HepG2 (cell line): ENCODE measurements around the gene DELE1. TPM values are rescaled to one million over a fixed set of nuclear protein-coding genes. Genes with fewer than 3 reads are reported as not detected.

Experiments
- ATAD3A ChIP-seq: sonication (generic); formaldehyde crosslinking; IDR thresholded peaks from 2 replicates; pipeline ENCODE4 v1.4.0; 2020; ENCODE audit warnings: missing genetic modification reagents
- HNRNPH1 ChIP-seq: fragments of 200-400 bp; formaldehyde crosslinking; optimal IDR thresholded peaks from 2 replicates; pipeline ENCODE3; 2017; ENCODE audit warnings: mild to moderate bottlenecking, low read depth, low read length
- HNRNPL ChIP-seq: fragments of 200-400 bp; formaldehyde crosslinking; IDR thresholded peaks from 2 replicates; pipeline ENCODE4 v1.6.1; 2017; ENCODE audit warnings: mild to moderate bottlenecking, low read depth, low read length
- JUNB ChIP-seq: sonication (generic); formaldehyde crosslinking; IDR thresholded peaks from 2 replicates; pipeline ENCODE4 v1.8.0; 2022; ENCODE audit warnings: missing genetic modification reagents, mild to moderate bottlenecking, borderline replicate concordance
- KLF12 ChIP-seq: sonication (generic); formaldehyde crosslinking; IDR thresholded peaks from 2 replicates; pipeline ENCODE4 v1.4.0; 2020; ENCODE audit warnings: missing genetic modification reagents, borderline replicate concordance
- KLF13 ChIP-seq: sonication (generic); formaldehyde crosslinking; IDR thresholded peaks from 2 replicates; pipeline ENCODE4 v1.4.0; 2020; ENCODE audit warnings: mild to moderate bottlenecking, missing genetic modification reagents
- MNT ChIP-seq: fragments of 450-650 bp; IDR thresholded peaks from 2 replicates; pipeline ENCODE4 v1.6.1; 2016
- NCOA5 ChIP-seq: sonication (generic); formaldehyde crosslinking; IDR thresholded peaks from 2 replicates; pipeline ENCODE4 v1.4.0; 2020; ENCODE audit warnings: missing genetic modification reagents
- NCOR1 ChIP-seq: fragments of 200-600 bp; sonication (generic); IDR thresholded peaks from 2 replicates; pipeline ENCODE4 v1.7.0; 2017; ENCODE audit warnings: antibody characterized with exemption, low read length, borderline replicate concordance
- NFE2 ChIP-seq: sonication (generic); formaldehyde crosslinking; IDR thresholded peaks from 2 replicates; pipeline ENCODE4 v1.4.0; 2020; ENCODE audit warnings: missing genetic modification reagents
- NFKB2 ChIP-seq: sonication (generic); formaldehyde crosslinking; IDR thresholded peaks from 2 replicates; pipeline ENCODE4 v1.4.0; 2020; ENCODE audit warnings: missing genetic modification reagents, borderline replicate concordance
- NFRKB ChIP-seq: fragments of 450-650 bp; IDR thresholded peaks from 2 replicates; pipeline ENCODE4 v1.6.1; 2017
- NFYC ChIP-seq: IDR thresholded peaks from 2 replicates; pipeline ENCODE4 v1.6.1; 2016; ENCODE audit warnings: missing genetic modification reagents, missing compliant biosample characterization
- NR2F2 ChIP-seq: IDR thresholded peaks from 2 replicates; pipeline ENCODE4 v1.6.1; 2012; ENCODE audit warnings: low read depth, inconsistent platforms, borderline replicate concordance
- SNRNP70 ChIP-seq: fragments of 200-400 bp; formaldehyde crosslinking; IDR thresholded peaks from 2 replicates; pipeline ENCODE4 v1.6.1; 2017; ENCODE audit warnings: mild to moderate bottlenecking, low read depth, low read length, moderate library complexity
- SP1 ChIP-seq, 2 experiments: fragments of 450-650 bp in 1 of 2; sonication (generic) in 1 of 2; formaldehyde crosslinking in 1 of 2; IDR thresholded peaks; 2 replicates each; pipeline versions ENCODE4 v1.4.0 to v1.6.1; 2016 to 2020; ENCODE audit warnings: missing genetic modification reagents in 1 of 2
- SP2 ChIP-seq: sonication (generic); formaldehyde crosslinking; IDR thresholded peaks from 2 replicates; pipeline ENCODE4 v1.5.1; 2020; ENCODE audit warnings: mild to moderate bottlenecking, missing genetic modification reagents
- TCF7L2 ChIP-seq: IDR thresholded peaks from 2 replicates; pipeline ENCODE4 v1.6.1; 2011; ENCODE audit warnings: mild to moderate bottlenecking, low read depth, low read length, moderate library complexity
- ZBTB14 ChIP-seq: sonication (generic); formaldehyde crosslinking; IDR thresholded peaks from 2 replicates; pipeline ENCODE4 v1.4.0; 2020; ENCODE audit warnings: missing genetic modification reagents
- ZBTB38 ChIP-seq: sonication (generic); formaldehyde crosslinking; IDR thresholded peaks from 2 replicates; pipeline ENCODE4 v1.5.1; 2020; ENCODE audit warnings: mild to moderate bottlenecking, missing genetic modification reagents
- ZNF607 ChIP-seq: sonication (generic); formaldehyde crosslinking; IDR thresholded peaks from 2 replicates; pipeline ENCODE4 v1.5.1; 2020; ENCODE audit warnings: missing genetic modification reagents, mild to moderate bottlenecking, borderline replicate concordance
- ZNF883 ChIP-seq: sonication (generic); formaldehyde crosslinking; IDR thresholded peaks from 2 replicates; pipeline ENCODE4 v1.5.1; 2020; ENCODE audit warnings: mild to moderate bottlenecking, missing genetic modification reagents; ENCODE audit errors: not compliant biosample characterization
- polyA plus RNA-seq, 8 experiments: library from polyadenylated mRNA; depleted of rRNA in 3 of 8; stranded (reverse) in 7 of 8; unstranded in 1 of 8; fragments of >200 nt; fragmentation: Illumina TruSeq in 4 of 8; extraction: Trizol in 4 of 8; gene quantifications; 2 replicates each; pipeline versions ENCODE4 v1.2.1 to v1.2.3, GENCODE V29; 2011 to 2016; ENCODE audit warnings: low read depth in 4 of 8, missing spikeins in 1 of 8, mixed read lengths in 1 of 8; ENCODE audit not compliant: insufficient read depth in 1 of 8
- total RNA-seq, 5 experiments: library from RNA; depleted of rRNA; stranded (reverse); fragments of >200 nt; fragmentation: Illumina TruSeq; extraction: Trizol; gene quantifications; 2 replicates each; pipeline ENCODE4 v1.2.3, GENCODE V29; 2016; ENCODE audit warnings: low read depth in 1 of 5
- TF ChIP-seq, protein P1 (sequence below): sonication (generic); formaldehyde crosslinking; IDR thresholded peaks from 2 replicates; pipeline ENCODE4 v1.4.0; 2020; ENCODE audit warnings: low read depth, missing genetic modification reagents
- TF ChIP-seq, protein P2 (sequence below): sonication (generic); formaldehyde crosslinking; IDR thresholded peaks from 2 replicates; pipeline ENCODE4 v1.5.0; 2020; ENCODE audit warnings: mild to moderate bottlenecking, low read depth, missing genetic modification reagents, borderline replicate concordance

Gene DELE1
- total and polyA plus RNA-seq, 2 of the 13 experiments (the other 11 are each of a cell fraction or from before 2014, with no cell fraction given): 57.5 to 90.3 TPM

DNA sequence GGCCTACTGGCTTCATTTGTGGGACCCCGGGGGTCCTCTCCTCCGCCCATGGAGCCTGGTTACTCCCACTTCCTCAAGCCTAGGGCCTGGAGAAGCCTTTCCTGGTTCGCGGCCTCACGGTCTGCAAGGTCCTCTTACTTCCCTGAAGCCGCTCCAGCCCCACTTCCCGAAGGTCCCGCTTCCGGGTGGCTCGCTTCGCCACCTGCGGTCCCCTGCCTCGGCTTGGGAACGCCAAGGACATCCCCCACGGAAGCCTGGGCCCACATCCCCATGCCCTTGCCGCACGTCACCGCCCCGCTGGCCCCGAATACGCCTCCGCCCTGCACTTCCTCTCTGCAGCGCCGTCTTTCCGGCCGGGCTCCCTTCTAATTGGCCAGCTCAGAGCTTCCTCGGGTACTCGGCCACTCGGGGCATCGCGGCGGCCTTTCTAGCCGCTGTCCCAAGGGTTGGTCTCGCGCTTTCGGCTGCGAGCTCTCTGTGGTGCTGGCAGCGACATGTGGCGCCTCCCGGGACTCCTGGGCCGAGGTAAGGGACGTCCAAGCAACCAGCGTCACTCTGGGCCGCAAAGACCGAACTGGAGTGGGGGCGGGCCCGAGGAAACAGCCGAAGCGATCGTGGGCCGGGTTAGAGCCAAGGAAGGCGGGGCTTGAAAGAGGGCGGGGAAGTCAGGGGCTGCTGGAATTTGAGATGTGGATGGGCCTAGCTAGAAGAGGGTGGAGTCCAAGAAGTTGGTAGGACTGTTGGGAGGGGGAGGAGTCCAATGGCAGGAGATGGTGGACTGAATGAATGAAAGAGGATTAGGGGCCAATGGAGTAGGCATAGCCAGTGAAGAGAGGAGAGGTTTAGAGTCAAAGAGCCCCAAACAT is at the start of gene DELE1 (continued):
- TF ChIP-seq, protein P1, sequence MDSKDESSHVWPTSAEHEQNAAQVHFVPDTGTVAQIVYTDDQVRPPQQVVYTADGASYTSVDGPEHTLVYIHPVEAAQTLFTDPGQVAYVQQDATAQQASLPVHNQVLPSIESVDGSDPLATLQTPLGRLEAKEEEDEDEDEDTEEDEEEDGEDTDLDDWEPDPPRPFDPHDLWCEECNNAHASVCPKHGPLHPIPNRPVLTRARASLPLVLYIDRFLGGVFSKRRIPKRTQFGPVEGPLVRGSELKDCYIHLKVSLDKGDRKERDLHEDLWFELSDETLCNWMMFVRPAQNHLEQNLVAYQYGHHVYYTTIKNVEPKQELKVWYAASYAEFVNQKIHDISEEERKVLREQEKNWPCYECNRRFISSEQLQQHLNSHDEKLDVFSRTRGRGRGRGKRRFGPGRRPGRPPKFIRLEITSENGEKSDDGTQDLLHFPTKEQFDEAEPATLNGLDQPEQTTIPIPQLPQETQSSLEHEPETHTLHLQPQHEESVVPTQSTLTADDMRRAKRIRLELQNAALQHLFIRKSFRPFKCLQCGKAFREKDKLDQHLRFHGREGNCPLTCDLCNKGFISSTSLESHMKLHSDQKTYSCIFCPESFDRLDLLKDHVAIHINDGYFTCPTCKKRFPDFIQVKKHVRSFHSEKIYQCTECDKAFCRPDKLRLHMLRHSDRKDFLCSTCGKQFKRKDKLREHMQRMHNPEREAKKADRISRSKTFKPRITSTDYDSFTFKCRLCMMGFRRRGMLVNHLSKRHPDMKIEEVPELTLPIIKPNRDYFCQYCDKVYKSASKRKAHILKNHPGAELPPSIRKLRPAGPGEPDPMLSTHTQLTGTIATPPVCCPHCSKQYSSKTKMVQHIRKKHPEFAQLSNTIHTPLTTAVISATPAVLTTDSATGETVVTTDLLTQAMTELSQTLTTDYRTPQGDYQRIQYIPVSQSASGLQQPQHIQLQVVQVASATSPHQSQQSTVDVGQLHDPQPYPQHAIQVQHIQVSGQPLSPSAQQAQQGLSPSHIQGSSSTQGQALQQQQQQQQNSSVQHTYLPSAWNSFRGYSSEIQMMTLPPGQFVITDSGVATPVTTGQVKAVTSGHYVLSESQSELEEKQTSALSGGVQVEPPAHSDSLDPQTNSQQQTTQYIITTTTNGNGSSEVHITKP (CRISPR knock-in tag): peak; percentile 44; the same call in 1 of the 2 replicates
- no peak for TF ChIP-seq ZBTB14 (CRISPR knock-in tag)
- peak; percentile 85 for TF ChIP-seq NFYC (CRISPR knock-in tag)
- TF ChIP-seq SNRNP70: no peak
- peak; percentile 63 for TF ChIP-seq HNRNPH1
- TF ChIP-seq NFKB2 (CRISPR knock-in tag): peak; percentile 73; the same call in 1 of the 2 replicates
- TF ChIP-seq ZNF607 (CRISPR knock-in tag): peak; percentile 63
- 0 out of 2 replicates have a peak, but pooled peaks have one; percentile 58 for TF ChIP-seq HNRNPL
- no peak for TF ChIP-seq JUNB
- no peak for TF ChIP-seq TCF7L2
- no peak for TF ChIP-seq NCOA5
- TF ChIP-seq KLF13: no peak; the same call in 1 of the 2 replicates
- peak; percentile 75 for TF ChIP-seq ZNF883
- TF ChIP-seq, protein P2, sequence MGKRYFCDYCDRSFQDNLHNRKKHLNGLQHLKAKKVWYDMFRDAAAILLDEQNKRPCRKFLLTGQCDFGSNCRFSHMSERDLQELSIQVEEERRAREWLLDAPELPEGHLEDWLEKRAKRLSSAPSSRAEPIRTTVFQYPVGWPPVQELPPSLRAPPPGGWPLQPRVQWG: no peak
- no peak for TF ChIP-seq NFE2 (CRISPR knock-in tag)
- 0 out of 2 replicates have a peak, but pooled peaks have one; percentile 17 for TF ChIP-seq ZBTB38 (CRISPR knock-in tag)
- peak; percentile 86 for TF ChIP-seq SP2
- no peak for TF ChIP-seq NR2F2
- no peak for TF ChIP-seq NFRKB
- TF ChIP-seq SP1 (IDR thresholded peaks at IDR 0.05): no peak
- peak; percentile 55 for TF ChIP-seq SP1 (CRISPR knock-in tag; IDR thresholded peaks at IDR 0.05)
- TF ChIP-seq MNT: no peak
- TF ChIP-seq NCOR1: no peak
- no peak for TF ChIP-seq ATAD3A (CRISPR knock-in tag)
- no peak for TF ChIP-seq KLF12
